Measurements from ENCODE around the gene FOXO3. TPM values are rescaled to one million over a fixed set of nuclear protein-coding genes. Genes with fewer than 3 reads are reported as not detected.

The FOXO3 gene
- total RNA-seq, 1 experiment from 2014 or later, result 22.1 TPM

- Histone ChIP-seq H2AFZ (ENCODE audit: low read length) (no peak overlapping the region), H3K4me2 (ENCODE audit: insufficient read depth, insufficient read length, low read length) (no peak overlapping the region), H4K8ac (replicated peaks; ENCODE audit: insufficient read length, low read depth, low read length) (no peak overlapping the region), H3K9me3 (ENCODE audit: control insufficient read depth, low read depth, low read length) (no peaks in the 10 kb centered on the region), H3K4me1 (ENCODE audit: insufficient read depth, low read length) (peaks cover 7% of the 10 kb centered on the region; the same call in 1 of the 2 replicates), H3T11ph (ENCODE audit: low read length) (no peak overlapping the region), H3K79me2 (ENCODE audit: insufficient read depth, low read length) (peaks cover 4% of the 10 kb centered on the region; the same call in 1 of the 2 replicates), H3K14ac (ENCODE audit: insufficient read depth, low read length) (no peak overlapping the region), H3K79me1 (ENCODE audit: insufficient read depth, low read depth, low read length, poor library complexity, severe bottlenecking) (no peaks in the 10 kb centered on the region), H3K18ac (ENCODE audit: insufficient read length, low read depth, low read length) (no peak overlapping the region), H4K91ac (ENCODE audit: insufficient read length, low read depth, low read length) (no peak overlapping the region), H4K20me1 (ENCODE audit: control insufficient read depth, insufficient read depth, insufficient read length) (no peaks in the 10 kb centered on the region), H2BK5ac (ENCODE audit: insufficient read length, low read length) (no peak overlapping the region), H3K4ac (ENCODE audit: low read depth, low read length) (no peak overlapping the region), H2BK15ac (ENCODE audit: low read depth, low read length) (no peak overlapping the region), H3K27me3 (ENCODE audit: insufficient read depth, low read length) (no peaks in the 10 kb centered on the region), H2BK12ac (ENCODE audit: insufficient read length, low read depth, low read length) (no peak overlapping the region), H4K5ac (ENCODE audit: insufficient read length, low read depth, low read length) (no peak overlapping the region), H3K9ac (ENCODE audit: extremely low read depth, insufficient read length, low read length) (no peak overlapping the region), H3K23me2 (ENCODE audit: insufficient read length, low read depth, low read length, poor library complexity, severe bottlenecking) (no peaks in the 10 kb centered on the region), H2BK20ac (ENCODE audit: low read depth, low read length, poor library complexity, severe bottlenecking) (no peak overlapping the region), H3K27ac (ENCODE audit: insufficient read length, low read depth, low read length) (no peak overlapping the region), H2BK120ac (ENCODE audit: low read depth, low read length, poor library complexity, severe bottlenecking) (no peak overlapping the region), H3K56ac (ENCODE audit: insufficient read length, low read depth, low read length) (no peak overlapping the region), H3K23ac (ENCODE audit: insufficient read length, low read depth, low read length) (no peak overlapping the region), H2AK5ac (ENCODE audit: insufficient read length, low read length) (no peak overlapping the region)
- DNase-seq, result no peak
- Mint-ChIP-seq H3K27ac (peak overlapping the region in 1 of 3 experiments; percentile 55; a peak in 2 of 7 replicates), H3K9me3 (no peaks in the 10 kb centered on the region), H3K4me1 (peaks cover 37 to 43% of the 10 kb centered on the region in 2 experiments), H3K36me3 (ENCODE audit: insufficient read depth in 1 of 3, low read depth in 3 of 3) (no peaks in the 10 kb centered on the region; a peak in 1 of 7 replicates), H3K27me3 (ENCODE audit: low read depth) (no peaks in the 10 kb centered on the region), H3K4me3 (no peak overlapping the region)
- WGBS (ENCODE audit: extremely low coverage, insufficient read length, low lambda C conversion rate), result no CpG with 5 or more reads among the region's 1 CpG
- no peak for TF ChIP-seq CTCF (conservative IDR thresholded peaks at IDR 0.05)
These were observed 33.4 kb downstream of the FOXO3 start for GRCh38 chr6:108594151-108594550.
